Measurements from ENCODE around the gene HEG1. TPM values are rescaled to one million over a fixed set of nuclear protein-coding genes. Genes with fewer than 3 reads are reported as not detected.

The HEG1 gene
- polyA plus RNA-seq, 3 donors = 0.28 to 4.2 (median 0.69) TPM

DNA sequence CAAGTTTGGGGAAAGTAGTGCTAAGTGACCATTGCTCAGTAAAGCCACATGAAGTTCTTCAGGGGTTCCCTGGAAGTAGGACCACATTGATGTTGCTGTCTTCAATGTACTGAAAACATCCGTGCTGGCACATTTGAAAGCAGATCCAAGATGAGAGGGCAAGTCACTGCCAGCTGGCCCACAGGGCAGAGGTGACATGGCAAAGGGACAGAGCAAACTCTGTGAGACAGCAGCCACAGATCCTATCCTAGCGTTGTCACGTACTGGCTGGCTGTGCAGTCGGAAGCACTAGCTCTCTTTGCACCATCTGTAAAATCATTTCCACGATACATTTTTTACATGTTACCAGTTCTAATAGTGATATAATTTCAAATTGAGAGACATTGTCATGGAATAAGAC, 135.1 kb downstream of the HEG1 start:
- Histone ChIP-seq H3K27me3 (ENCODE audit: control insufficient read depth in 2 of 2, insufficient read depth in 2 of 2, low read length in 2 of 2) (no peaks in the 10 kb centered on the region), H3K36me3 (replicated peaks in 1 of 2; ENCODE audit: control insufficient read depth in 1 of 2, insufficient read depth in 2 of 2, low read length in 2 of 2) (no peaks in the 10 kb centered on the region), H3K9ac (ENCODE audit: insufficient read depth, low read length, poor library complexity, severe bottlenecking) (no peak overlapping the region), H3K4me2 (replicated peaks; ENCODE audit: extremely low read depth, low read length, poor library complexity, severe bottlenecking) (no peak overlapping the region), H3K9me3 (replicated peaks in 1 of 2; ENCODE audit: control insufficient read depth in 1 of 2, insufficient read depth in 1 of 2, low read length in 2 of 2) (no peaks in the 10 kb centered on the region), H3K4me3 (replicated peaks in 1 of 3; ENCODE audit: low read depth in 2 of 3, low read length in 3 of 3) (no peak overlapping the region), H3K27ac (ENCODE audit: low read depth in 1 of 2, low read length in 2 of 2) (no peak overlapping the region), H4K20me1 (ENCODE audit: insufficient read depth, low read length) (no peaks in the 10 kb centered on the region), H3K79me2 (ENCODE audit: insufficient read depth, low read length) (no peaks in the 10 kb centered on the region), H2AFZ (ENCODE audit: insufficient read depth, low read depth, low read length, poor library complexity, severe bottlenecking) (no peak overlapping the region), H3K4me1 (ENCODE audit: control insufficient read depth in 1 of 2, insufficient read depth in 2 of 2, low read length in 2 of 2) (peaks cover 0 to 9% of the 10 kb centered on the region in 2 donors)
- Mint-ChIP-seq H3K27ac (no peak overlapping the region), H3K27me3 (ENCODE audit: low read depth in 3 of 3) (peaks cover 0 to 2% (median under 1%) of the 10 kb centered on the region in 3 donors), H3K36me3 (no peaks in the 10 kb centered on the region), H3K9me3 (no peaks in the 10 kb centered on the region), H3K4me3 (no peak overlapping the region), H3K4me1 (peaks cover 8% of the 10 kb centered on the region)
- no peak for DNase-seq
- intact Hi-C loops (cut with micrococcal nuclease) = loop anchor here in 1 of 2 donors (10.0 kb wide), 1 partner anchor 514 kb away; no protein-coding TSS in a partner anchor
- TF ChIP-seq CTCF (IDR thresholded peaks at IDR 0.05) = no peak
- 77% methylated on average over 1 of the region's 5 CpGs for WGBS (ENCODE audit: insufficient coverage)

- Histone ChIP-seq H3K9me3 (replicated peaks in 1 of 2; ENCODE audit: control insufficient read depth in 1 of 2, insufficient read depth in 1 of 2, low read length in 2 of 2) (no peaks in the 10 kb centered on the region), H3K4me1 (ENCODE audit: control insufficient read depth in 1 of 2, insufficient read depth in 2 of 2, low read length in 2 of 2) (peaks cover 0 to 8% of the 10 kb centered on the region in 2 donors), H3K36me3 (replicated peaks in 1 of 2; ENCODE audit: control insufficient read depth in 1 of 2, insufficient read depth in 2 of 2, low read length in 2 of 2) (no peaks in the 10 kb centered on the region), H4K20me1 (ENCODE audit: insufficient read depth, low read length) (no peaks in the 10 kb centered on the region), H3K27me3 (ENCODE audit: control insufficient read depth in 2 of 2, insufficient read depth in 2 of 2, low read length in 2 of 2) (no peaks in the 10 kb centered on the region), H3K79me2 (ENCODE audit: insufficient read depth, low read length) (no peaks in the 10 kb centered on the region), H3K4me2 (replicated peaks; ENCODE audit: extremely low read depth, low read length, poor library complexity, severe bottlenecking) (no peak overlapping the region), H2AFZ (ENCODE audit: insufficient read depth, low read depth, low read length, poor library complexity, severe bottlenecking) (no peak overlapping the region), H3K9ac (ENCODE audit: insufficient read depth, low read length, poor library complexity, severe bottlenecking) (no peak overlapping the region), H3K4me3 (replicated peaks in 1 of 3; ENCODE audit: low read depth in 2 of 3, low read length in 3 of 3) (no peak overlapping the region), H3K27ac (ENCODE audit: low read depth in 1 of 2, low read length in 2 of 2) (no peak overlapping the region)
- peaks cover under 1 to 6% (median 2%) of the 10 kb centered on the region in 3 donors for H3K27me3 Mint-ChIP-seq (ENCODE audit: low read depth in 3 of 3)
- no peaks in the 10 kb centered on the region for H3K9me3 Mint-ChIP-seq
- H3K36me3 Mint-ChIP-seq = no peaks in the 10 kb centered on the region
- H3K4me1 Mint-ChIP-seq = peaks cover 8% of the 10 kb centered on the region
- no CpG with 5 or more reads among the region's 2 CpGs for WGBS (ENCODE audit: insufficient coverage)
- no peak for TF ChIP-seq CTCF (IDR thresholded peaks at IDR 0.05)
- H3K4me3 Mint-ChIP-seq = no peak overlapping the region
- no peak for DNase-seq
- intact Hi-C loops (cut with micrococcal nuclease) = loop anchor here in 1 of 2 donors (10.0 kb wide), 1 partner anchor 515 kb away; no protein-coding TSS in a partner anchor
- H3K27ac Mint-ChIP-seq = peak overlapping the region in 1 of 7 donors; percentile 23
Observed at GRCh38 chr3:124919756-124920155, 136.0 kb downstream of the HEG1 start.

All from CD14-positive monocyte (primary cell).